HL-60 (cell line): ENCODE data around the gene HSPA1A.
"Not testable (repeated sequence)": the region's sequence is repeated elsewhere in the genome, so short reads cannot be mapped to it uniquely, and the experiment has no call there.

Experiments
- DNase-seq, 2 experiments: peaks; one replicate each; pipeline ENCODE4 v3.0.0-alpha.2; 2010 to 2020; ENCODE audit warnings: low read depth in 1 of 2, low spot score in 1 of 2
- H3K27ac ChIP-seq: fragments of 250-450 bp; sonication (Bioruptor Pico); replicated peaks from 2 replicates; pipeline ENCODE4 v1.5.1; 2020; ENCODE audit warnings: mild to moderate bottlenecking, moderate library complexity
- H3K27me3 ChIP-seq: fragments of 250-450 bp; sonication (Bioruptor Pico); 2 replicates; pipeline ENCODE4 v1.5.1; 2021; ENCODE audit warnings: mild to moderate bottlenecking, moderate library complexity; ENCODE audit not compliant: insufficient read depth, poor library complexity, severe bottlenecking
- H3K4me3 ChIP-seq: replicated peaks from 2 replicates; pipeline ENCODE4 v1.5.1; 2011; ENCODE audit warnings: mild to moderate bottlenecking, control low read depth, low read length; ENCODE audit not compliant: insufficient read depth
- CTCF ChIP-seq: IDR thresholded peaks from one replicate; pipeline ENCODE4 v1.5.1; 2011; ENCODE audit warnings: low read length, control low read depth, inconsistent platforms; ENCODE audit not compliant: insufficient read depth
- GABPA ChIP-seq: IDR thresholded peaks from 2 replicates; pipeline ENCODE4 v1.6.1; 2012; ENCODE audit warnings: low read depth
- POLR2AphosphoS5 ChIP-seq: IDR thresholded peaks from 2 replicates; pipeline ENCODE4 v1.6.1; 2012; ENCODE audit warnings: low read depth
- REST ChIP-seq: IDR thresholded peaks from 2 replicates; pipeline ENCODE4 v1.6.1; 2012; ENCODE audit warnings: low read depth; ENCODE audit not compliant: insufficient replicate concordance
- SPI1 ChIP-seq: IDR thresholded peaks from 2 replicates; pipeline ENCODE4 v1.6.1; 2012; ENCODE audit warnings: low read depth, mild to moderate bottlenecking, borderline replicate concordance

The HSPA1A gene

GRCh38 chr6:31806470-31807272 lies 8.7 kb upstream of the HSPA1A start, which contains the start of gene LSM2:
Gene LSM2, minus strand, starts transcription at chr6:31806966. Its CDS starts 209 bp downstream, at chr6:31806757.
- H3K27ac ChIP-seq, result peak within 1 kb of the TSS; percentile 81
- TF ChIP-seq POLR2AphosphoS5 (peak; percentile 80), SPI1 (peak; percentile 97), CTCF (no peak)
- H3K4me3 ChIP-seq, result peak within 1 kb of the TSS; percentile 75
- H3K27me3 ChIP-seq, result no peaks in the 10 kb centered on the region
- DNase-seq, result peak; percentile 96

GRCh38 chr6:31808599-31808998 lies 6.7 kb upstream of the HSPA1A start:
- not testable (repeated sequence) for DNase-seq, H3K4me3 ChIP-seq, H3K27ac ChIP-seq, H3K27me3 ChIP-seq

- DNase-seq, result no peak
- Histone ChIP-seq H3K4me3 (no peak overlapping the region), H3K27ac (no peak overlapping the region), H3K27me3 (no peaks in the 10 kb centered on the region)
- no peak for TF ChIP-seq POLR2AphosphoS5
- no peak for TF ChIP-seq REST
- no peak for TF ChIP-seq GABPA
- TF ChIP-seq SPI1, result no peak
- no peak for TF ChIP-seq CTCF
These were observed 3.7 kb upstream of the HSPA1A start for GRCh38 chr6:31811645-31812044.

- H3K27me3 ChIP-seq, result no peaks in the 10 kb centered on the region
- H3K27ac ChIP-seq, result peak overlapping the region; percentile 6
- no peak for DNase-seq
- TF ChIP-seq REST (no peak), GABPA (no peak), SPI1 (no peak), POLR2AphosphoS5 (no peak), CTCF (no peak)
- no peak overlapping the region for H3K4me3 ChIP-seq
These were observed 1.9 kb upstream of the HSPA1A start for GRCh38 chr6:31813465-31813849.
